Stimulated activated naive CD8-positive, alpha-beta T cell treated with anti-CD3 and anti-CD28 coated beads, Interleukin-15, amount 100 ng/mL, for 72 hours (primary cell): ENCODE data around the gene CDH4.
A peak's percentile ranks its signal among the peaks of the same experiment; 100 is the strongest.
"Not testable (repeated sequence)": the region's sequence is repeated elsewhere in the genome, so short reads cannot be mapped to it uniquely, and the experiment has no call there.

Source experiments
- ATAC-seq: fragments of 150-1000 bp; cut with Tn5 transposase; 2 replicates; pipeline ENCODE4 v1.10.0; 2021; ENCODE audit warnings: mild to moderate bottlenecking, moderate library complexity
- DNase-seq, 2 donors: peaks; one replicate each; pipeline ENCODE4 v3.0.0; 2021 to 2022
- H3K27ac Mint-ChIP-seq, 2 donors: one replicate each; pipeline ENCODE4 v1.8.0; 2022; ENCODE audit warnings: mild to moderate bottlenecking in 2 of 2, mixed read lengths in 2 of 2, moderate library complexity in 2 of 2
- H3K27me3 Mint-ChIP-seq: one replicate; pipeline ENCODE4 v1.8.0; 2022; ENCODE audit warnings: mixed read lengths
- H3K4me1 Mint-ChIP-seq: one replicate; pipeline ENCODE4 v1.8.0; 2022; ENCODE audit warnings: mild to moderate bottlenecking, mixed read lengths
- H3K4me3 Mint-ChIP-seq, 2 donors: one replicate each; pipeline ENCODE4 v1.8.0; 2022; ENCODE audit warnings: mild to moderate bottlenecking in 2 of 2, mixed read lengths in 2 of 2, moderate library complexity in 1 of 2
- H3K9me3 Mint-ChIP-seq, 2 donors: one replicate each; pipeline ENCODE4 v1.8.0; 2022; ENCODE audit warnings: mixed read lengths in 2 of 2

CDH4 gene

GRCh38 chr20:61846741-61847419 is 594.8 kb downstream of the CDH4 start:
- no peaks in the 10 kb centered on the region for H3K4me1 Mint-ChIP-seq
- H3K27ac Mint-ChIP-seq: no peak overlapping the region
- DNase-seq: no peak
- no peak for ATAC-seq
- H3K9me3 Mint-ChIP-seq: no peaks in the 10 kb centered on the region
- no peaks in the 10 kb centered on the region for H3K27me3 Mint-ChIP-seq
- no peak overlapping the region for H3K4me3 Mint-ChIP-seq

GRCh38 chr20:61847420-61847748 is 595.3 kb downstream of the CDH4 start:
- ATAC-seq (no peak), DNase-seq (no peak)
- H3K4me1 Mint-ChIP-seq: no peaks in the 10 kb centered on the region
- no peaks in the 10 kb centered on the region for H3K27me3 Mint-ChIP-seq
- H3K4me3 Mint-ChIP-seq: no peak overlapping the region
- H3K9me3 Mint-ChIP-seq: no peaks in the 10 kb centered on the region
- no peak overlapping the region for H3K27ac Mint-ChIP-seq

- ATAC-seq (no peak), DNase-seq (no peak)
- no peaks in the 10 kb centered on the region for H3K4me1 Mint-ChIP-seq
- H3K27ac Mint-ChIP-seq: no peak overlapping the region
- H3K4me3 Mint-ChIP-seq: no peak overlapping the region
- no peaks in the 10 kb centered on the region for H3K9me3 Mint-ChIP-seq
- no peaks in the 10 kb centered on the region for H3K27me3 Mint-ChIP-seq
Measured at GRCh38 chr20:61847986-61848385, 595.9 kb downstream of the CDH4 start.

- no peak overlapping the region for H3K4me3 Mint-ChIP-seq
- no peaks in the 10 kb centered on the region for H3K27me3 Mint-ChIP-seq
- DNase-seq (no peak), ATAC-seq (no peak)
- no peaks in the 10 kb centered on the region for H3K4me1 Mint-ChIP-seq
- H3K27ac Mint-ChIP-seq: no peak overlapping the region
- H3K9me3 Mint-ChIP-seq: no peaks in the 10 kb centered on the region
Measured at GRCh38 chr20:61848851-61849250, 596.8 kb downstream of the CDH4 start.

- no peaks in the 10 kb centered on the region for H3K4me1 Mint-ChIP-seq
- no peak for ATAC-seq
- H3K27me3 Mint-ChIP-seq: no peaks in the 10 kb centered on the region
- DNase-seq: no peak
- no peak overlapping the region for H3K27ac Mint-ChIP-seq
- no peak overlapping the region for H3K4me3 Mint-ChIP-seq
- H3K9me3 Mint-ChIP-seq: no peaks in the 10 kb centered on the region
Measured at GRCh38 chr20:61849376-61849775, 597.3 kb downstream of the CDH4 start.

GRCh38 chr20:61849822-61850221 is 597.8 kb downstream of the CDH4 start:
- no peak for DNase-seq
- no peak overlapping the region for H3K4me3 Mint-ChIP-seq
- H3K27me3 Mint-ChIP-seq: no peaks in the 10 kb centered on the region
- H3K4me1 Mint-ChIP-seq: no peaks in the 10 kb centered on the region
- peak overlapping the region in 1 of 2 donors; percentile 64 for H3K27ac Mint-ChIP-seq
- ATAC-seq: no peak
- no peaks in the 10 kb centered on the region for H3K9me3 Mint-ChIP-seq

- no peak overlapping the region for H3K27ac Mint-ChIP-seq
- ATAC-seq (no peak), DNase-seq (no peak)
- H3K4me3 Mint-ChIP-seq: no peak overlapping the region
- no peaks in the 10 kb centered on the region for H3K9me3 Mint-ChIP-seq
- H3K4me1 Mint-ChIP-seq: no peaks in the 10 kb centered on the region
- H3K27me3 Mint-ChIP-seq: no peaks in the 10 kb centered on the region
Measured at GRCh38 chr20:61850457-61850856, 598.4 kb downstream of the CDH4 start.

GRCh38 chr20:61850926-61851900 is 599.2 kb downstream of the CDH4 start:
- Mint-ChIP-seq H3K27ac (no peak overlapping the region), H3K4me3 (no peak overlapping the region), H3K9me3 (no peaks in the 10 kb centered on the region), H3K27me3 (no peaks in the 10 kb centered on the region), H3K4me1 (no peaks in the 10 kb centered on the region)
- ATAC-seq (no peak), DNase-seq (no peak)

- Mint-ChIP-seq H3K4me1 (no peaks in the 10 kb centered on the region), H3K4me3 (no peak overlapping the region), H3K27ac (peak overlapping the region in 1 of 2 donors; percentile 48), H3K9me3 (no peaks in the 10 kb centered on the region), H3K27me3 (no peaks in the 10 kb centered on the region)
- ATAC-seq (no peak), DNase-seq (no peak)
Measured at GRCh38 chr20:61852268-61853072, 600.4 kb downstream of the CDH4 start.

- Mint-ChIP-seq H3K4me1 (no peaks in the 10 kb centered on the region), H3K9me3 (no peaks in the 10 kb centered on the region), H3K27ac (no peak overlapping the region), H3K4me3 (no peak overlapping the region), H3K27me3 (no peaks in the 10 kb centered on the region)
- ATAC-seq (no peak), DNase-seq (no peak)
Measured at GRCh38 chr20:61853073-61854005, 601.3 kb downstream of the CDH4 start.

GRCh38 chr20:61854538-61854937 is 602.5 kb downstream of the CDH4 start:
- not testable (repeated sequence) for ATAC-seq, DNase-seq, H3K27me3 Mint-ChIP-seq, H3K4me3 Mint-ChIP-seq, H3K9me3 Mint-ChIP-seq, H3K4me1 Mint-ChIP-seq, H3K27ac Mint-ChIP-seq

GRCh38 chr20:61855286-61855685 is 603.2 kb downstream of the CDH4 start:
- no peaks in the 10 kb centered on the region for H3K4me1 Mint-ChIP-seq
- H3K27ac Mint-ChIP-seq: no peak overlapping the region
- H3K9me3 Mint-ChIP-seq: no peaks in the 10 kb centered on the region

GRCh38 chr20:61856626-61857413 is 604.8 kb downstream of the CDH4 start:
- Mint-ChIP-seq H3K27ac (no peak overlapping the region), H3K4me1 (no peaks in the 10 kb centered on the region), H3K9me3 (no peaks in the 10 kb centered on the region), H3K4me3 (no peak overlapping the region), H3K27me3 (no peaks in the 10 kb centered on the region)
- DNase-seq: no peak
- no peak for ATAC-seq

More at GRCh38 chr20:61855286-61855685, 603.2 kb downstream of the CDH4 start:
- Mint-ChIP-seq H3K4me3 (no peak overlapping the region), H3K27me3 (no peaks in the 10 kb centered on the region)
- DNase-seq (no peak), ATAC-seq (no peak)

GRCh38 chr20:61857414-61857775 is 605.3 kb downstream of the CDH4 start:
- Mint-ChIP-seq H3K9me3 (no peaks in the 10 kb centered on the region), H3K27ac (no peak overlapping the region), H3K27me3 (no peaks in the 10 kb centered on the region), H3K4me1 (no peaks in the 10 kb centered on the region), H3K4me3 (no peak overlapping the region)
- DNase-seq: no peak
- ATAC-seq: no peak
